ENCODE measurements around the gene BMERB1. TPM values are rescaled to one million over a fixed set of nuclear protein-coding genes. Genes with fewer than 3 reads are reported as not detected.

BMERB1 gene
- total and polyA plus RNA-seq, 9 of the 15 experiments (the other 6 are each of a cell fraction or from before 2014, with no cell fraction given) = 0.29 to 2.9 (median 0.94) TPM

- no peak for TF ChIP-seq PHF21A (IDR thresholded peaks at IDR 0.05; ENCODE audit: borderline replicate concordance, low read depth)
- no peak for TF ChIP-seq TCF7 (IDR thresholded peaks at IDR 0.05; ENCODE audit: borderline replicate concordance)
Measured at GRCh38 chr16:15451098-15451731, 16.8 kb downstream of the BMERB1 start (continued).

- Histone ChIP-seq H3K9me3 (replicated peaks; ENCODE audit: control insufficient read depth, insufficient read depth, low read depth, low read length) (no peaks in the 10 kb centered on the region), H3K4me3 (no peak overlapping the region), H3K36me3 (ENCODE audit: control insufficient read depth, insufficient read depth, low read length) (no peaks in the 10 kb centered on the region), H3K27ac (ENCODE audit: extremely low read depth, low read depth, low read length) (no peak overlapping the region), H3K27me3 (ENCODE audit: control insufficient read depth in 2 of 2, insufficient read depth in 2 of 2, low read length in 2 of 2) (peaks cover 8 to 12% of the 10 kb centered on the region in 2 experiments; a peak in 3 of 5 replicates), H2AFZ (ENCODE audit: low read depth, low read length) (peak overlapping the region; percentile 44; the same call in 1 of the 2 replicates), H3K9ac (ENCODE audit: insufficient read depth in 1 of 2, low read depth in 2 of 2, low read length in 2 of 2) (no peak overlapping the region), H3K79me2 (ENCODE audit: control insufficient read depth, insufficient read depth, low read length) (no peaks in the 10 kb centered on the region), H4K20me1 (replicated peaks; ENCODE audit: control insufficient read depth, insufficient read depth, low read length) (no peaks in the 10 kb centered on the region), H3K4me2 (ENCODE audit: insufficient read depth, low read length) (no peak overlapping the region), H3K4me1 (replicated peaks in 1 of 2; ENCODE audit: control insufficient read depth in 2 of 2, insufficient read depth in 2 of 2, low read length in 2 of 2) (peaks cover 0 to 3% of the 10 kb centered on the region in 2 experiments; a peak in 1 of 5 replicates), H3K9me1 (ENCODE audit: control insufficient read depth, insufficient read depth, low read length) (no peaks in the 10 kb centered on the region)
- no peak for DNase-seq (ENCODE audit: extremely low read depth in 1 of 4, low spot score in 3 of 4)
- 0% methylated on average over 8 of the region's 8 CpGs for WGBS (ENCODE audit: insufficient coverage, low coverage, missing lambda C conversion rate)
- FAIRE-seq = no peak
- no peak for ATAC-seq
- intact Hi-C loops (cut with micrococcal nuclease) (no loop called here), in situ Hi-C loops (cut with MboI) (no loop called here)
- BruUV-seq (replicated peaks) = no TSS peak
- CTCF ChIA-PET (ENCODE audit: low intra/inter-chr PET ratio) = no interaction called here
- POLR2A ChIA-PET = interaction anchor here (0.6 kb wide), 1 partner anchor 145 kb away, joined by 3 read pairs; no protein-coding TSS in a partner anchor
- TF ChIP-seq CHAMP1 (IDR thresholded peaks at IDR 0.05) (no peak), NCOR1 (IDR thresholded peaks at IDR 0.05) (no peak), AFF4 (CRISPR knock-in tag; IDR thresholded peaks at IDR 0.05) (no peak), SP1 (CRISPR knock-in tag; IDR thresholded peaks at IDR 0.05) (no peak), PTBP1 (IDR thresholded peaks at IDR 0.05; ENCODE audit: low read depth, low read length) (no peak), ZKSCAN8 (CRISPR knock-in tag; IDR thresholded peaks at IDR 0.05) (no peak), CHD4 (IDR thresholded peaks at IDR 0.05; ENCODE audit: insufficient read depth, insufficient replicate concordance, low read depth, low read length, poor library complexity, severe bottlenecking) (no peak), CXXC5 (CRISPR knock-in tag; IDR thresholded peaks at IDR 0.05) (no peak), GATAD2B (IDR thresholded peaks at IDR 0.05; ENCODE audit: borderline replicate concordance) (no peak), ZNF316 (IDR thresholded peaks at IDR 0.05) (peak; percentile 81), DPF2 (IDR thresholded peaks at IDR 0.05) (no peak), HNRNPL (IDR thresholded peaks at IDR 0.05; ENCODE audit: low read depth, low read length) (no peak), MAFG (tag; conservative IDR thresholded peaks at IDR 0.05) (peak; percentile 56), XRCC3 (IDR thresholded peaks at IDR 0.05) (no peak)
Measured at GRCh38 chr16:15452246-15452855, 18.0 kb downstream of the BMERB1 start.

Data from K562 (cell line).